WTC11 (cell line): ENCODE measurements around the gene FBF1. TPM values are rescaled to one million over a fixed set of nuclear protein-coding genes. Genes with fewer than 3 reads are reported as not detected.

Source experiments
- ATAC-seq: fragments of 200-7000 bp; cut with Tn5 transposase; 2 replicates; pipeline ENCODE4 v1.10.0; 2021; ENCODE audit warnings: mild to moderate bottlenecking, moderate library complexity
- CTCF ChIA-PET: fragments of 300-600 bp; sonication (Branson Sonifier 250); formaldehyde crosslinking; loops from one replicate; lab custom pipeline; 2021; ENCODE audit warnings: antibody characterized with exemption; lab: Charles Lee
- POLR2A ChIA-PET: fragments of 350-600 bp; sonication (Branson Sonifier 250); formaldehyde crosslinking; loops from one replicate; lab custom pipeline; 2021; ENCODE audit warnings: antibody characterized with exemption; lab: Charles Lee
- DNase-seq: peaks from one replicate; pipeline ENCODE4 v3.0.0; 2021; ENCODE audit warnings: low spot score
- H3K27ac Mint-ChIP-seq: 2 replicates; pipeline ENCODE4 v1.8.0; 2021; ENCODE audit warnings: mixed read lengths
- H3K27me3 Mint-ChIP-seq: 2 replicates; pipeline ENCODE4 v1.8.0; 2021; ENCODE audit warnings: low read depth, mild to moderate bottlenecking, moderate library complexity, mixed read lengths
- H3K36me3 Mint-ChIP-seq: 2 replicates; pipeline ENCODE4 v1.8.0; 2021; ENCODE audit warnings: mixed read lengths
- H3K4me1 Mint-ChIP-seq: 2 replicates; pipeline ENCODE4 v1.8.0; 2022; ENCODE audit warnings: mixed read lengths
- H3K4me3 Mint-ChIP-seq: 2 replicates; pipeline ENCODE4 v1.8.0; 2021; ENCODE audit warnings: mild to moderate bottlenecking, moderate library complexity, mixed read lengths
- H3K9me3 Mint-ChIP-seq: 2 replicates; pipeline ENCODE4 v1.8.0; 2021; ENCODE audit warnings: mixed read lengths
- CREM ChIP-seq: sonication (generic); formaldehyde crosslinking; IDR thresholded peaks from 2 replicates; pipeline ENCODE4 v1.8.1; 2022; ENCODE audit warnings: mild to moderate bottlenecking, missing genetic modification reagents, moderate library complexity
- ESRRA ChIP-seq: sonication (generic); formaldehyde crosslinking; IDR thresholded peaks from 2 replicates; pipeline ENCODE4 v1.8.1; 2022; ENCODE audit warnings: mild to moderate bottlenecking, missing genetic modification reagents, borderline replicate concordance
- FOXJ3 ChIP-seq: sonication (generic); formaldehyde crosslinking; IDR thresholded peaks from 2 replicates; pipeline ENCODE4 v1.9.0; 2021; ENCODE audit warnings: missing genetic modification reagents, mild to moderate bottlenecking, borderline replicate concordance
- GTF2I ChIP-seq: fragments of 250-450 bp; sonication (Bioruptor Pico); conservative IDR thresholded peaks from 2 replicates; pipeline ENCODE4 v1.4.0; 2021; ENCODE audit warnings: mild to moderate bottlenecking
- NR2C2 ChIP-seq: sonication (generic); formaldehyde crosslinking; IDR thresholded peaks from 2 replicates; pipeline ENCODE4 v1.8.0; 2022; ENCODE audit warnings: mild to moderate bottlenecking, missing genetic modification reagents
- NR3C1 ChIP-seq: sonication (generic); formaldehyde crosslinking; conservative IDR thresholded peaks from 2 replicates; pipeline ENCODE4 v1.8.1; 2023; ENCODE audit warnings: low read depth, mild to moderate bottlenecking, missing genetic modification reagents
- SMAD4 ChIP-seq: sonication (generic); formaldehyde crosslinking; IDR thresholded peaks from 2 replicates; pipeline ENCODE4 v1.8.0; 2022; ENCODE audit warnings: mild to moderate bottlenecking, missing genetic modification reagents
- TP53 ChIP-seq: sonication (generic); formaldehyde crosslinking; IDR thresholded peaks from 2 replicates; pipeline ENCODE4 v1.8.1; 2023; ENCODE audit warnings: mild to moderate bottlenecking, missing genetic modification reagents
- ZBTB21 ChIP-seq: sonication (generic); formaldehyde crosslinking; IDR thresholded peaks from 2 replicates; pipeline ENCODE4 v1.8.1; 2023; ENCODE audit warnings: mild to moderate bottlenecking, missing genetic modification reagents, borderline replicate concordance
- ZNF317 ChIP-seq: sonication (generic); formaldehyde crosslinking; IDR thresholded peaks from 2 replicates; pipeline ENCODE4 v1.8.1; 2023; ENCODE audit warnings: low read depth, mild to moderate bottlenecking, moderate library complexity, missing genetic modification reagents, borderline replicate concordance
- total RNA-seq: library from RNA; stranded (reverse); gene quantifications from 3 replicates; pipeline ENCODE4 v1.2.3, GENCODE V29; 2021
- TF ChIP-seq, protein P1 (sequence below): sonication (generic); formaldehyde crosslinking; IDR thresholded peaks from 2 replicates; pipeline ENCODE4 v1.8.0; 2023; ENCODE audit warnings: missing genetic modification reagents, mild to moderate bottlenecking, borderline replicate concordance
- TF ChIP-seq, protein P2 (sequence below): fragments of 250-450 bp; sonication (Bioruptor Pico); IDR thresholded peaks from 2 replicates; pipeline ENCODE4 v1.9.0; 2021; ENCODE audit warnings: mild to moderate bottlenecking, borderline replicate concordance
- TF ChIP-seq, protein P3 (sequence below): sonication (generic); formaldehyde crosslinking; IDR thresholded peaks from 2 replicates; pipeline ENCODE4 v1.8.1; 2022; ENCODE audit warnings: missing genetic modification reagents, borderline replicate concordance
- TF ChIP-seq, protein P4 (sequence below): sonication (generic); formaldehyde crosslinking; IDR thresholded peaks from 2 replicates; pipeline ENCODE4 v1.8.0; 2023; ENCODE audit warnings: missing genetic modification reagents
- TF ChIP-seq, protein P5 (sequence below): fragments of 250-450 bp; sonication (Bioruptor Pico); IDR thresholded peaks from 2 replicates; pipeline ENCODE4 v1.8.0; 2021; ENCODE audit warnings: mild to moderate bottlenecking
- TF ChIP-seq, protein P6 (sequence below): fragments of 200-600 bp; IDR thresholded peaks from 2 replicates; pipeline ENCODE4 v1.8.0; 2022; ENCODE audit warnings: antibody characterized with exemption

FBF1 gene
- total RNA-seq, 1 experiment from 2014 or later: 19.8 TPM

DNA sequence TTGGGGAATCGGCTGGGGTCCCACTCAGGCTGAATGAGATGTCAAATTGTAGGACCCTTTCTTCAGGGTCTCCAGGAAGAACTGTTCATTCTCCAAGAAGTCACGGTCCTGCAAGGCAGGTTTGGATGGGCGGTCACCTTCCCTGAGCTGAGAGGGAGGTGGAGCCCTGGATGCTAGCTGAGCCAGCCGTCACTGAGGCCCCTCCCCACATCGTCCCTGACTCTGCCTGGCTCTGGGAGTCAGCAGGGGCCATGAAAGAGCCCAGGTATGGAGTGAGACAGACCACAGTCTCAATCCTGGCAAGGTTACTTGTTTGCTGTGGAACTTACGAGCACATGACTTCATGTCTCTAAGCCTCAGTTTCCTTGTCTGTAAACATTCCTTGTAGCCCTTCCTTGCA lies 30.1 kb downstream of the FBF1 start:
- no peak overlapping the region for H3K4me3 Mint-ChIP-seq
- peak overlapping the region; percentile 70 for H3K27ac Mint-ChIP-seq

DNA sequence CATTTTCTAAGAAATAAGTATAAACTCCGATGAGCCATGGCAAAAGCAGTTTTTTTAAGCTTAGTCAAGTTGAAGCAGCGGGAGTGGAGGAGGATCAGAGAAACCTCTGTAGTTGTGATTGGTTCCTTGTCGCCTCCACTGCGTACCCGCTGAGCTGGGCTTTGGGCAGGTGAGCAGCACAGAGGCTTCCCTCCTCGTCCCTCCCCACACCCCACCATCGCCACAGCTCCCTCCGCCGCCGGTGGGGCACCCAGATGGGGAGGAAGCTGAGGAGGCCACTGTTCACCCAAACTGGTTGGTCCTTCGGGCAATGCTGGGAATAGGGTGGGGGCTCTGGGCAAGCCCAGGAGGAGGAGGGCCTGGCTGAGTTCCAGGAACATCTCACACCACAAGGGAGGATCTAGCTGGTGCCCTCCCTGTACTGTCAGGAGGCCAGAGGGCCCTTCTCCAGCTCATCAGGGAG lies 31.0 kb downstream of the FBF1 start:
- ChIA-PET POLR2A (no interaction called here), CTCF (interaction anchor here (0.6 to 2.8 kb wide), 10 partner anchors 14 to 738 kb away, joined by 3 to 22 read pairs (median 3); partner anchors contain the start of genes CDK3, TRIM65 and WBP2)
- no peaks in the 10 kb centered on the region for H3K27me3 Mint-ChIP-seq
- H3K36me3 Mint-ChIP-seq: 0 out of 2 replicates have a peak, but pooled peaks cover 2% of the 10 kb centered on the region
- no peak overlapping the region for H3K27ac Mint-ChIP-seq
- H3K4me3 Mint-ChIP-seq: no peak overlapping the region
- ATAC-seq (no peak), DNase-seq (no peak)
- peaks cover 5% of the 10 kb centered on the region; the same call in 1 of the 2 replicates for H3K4me1 Mint-ChIP-seq
- no peaks in the 10 kb centered on the region for H3K9me3 Mint-ChIP-seq
- no peak for TF ChIP-seq SMAD4 (CRISPR knock-in tag)
- TF ChIP-seq, protein P1, sequence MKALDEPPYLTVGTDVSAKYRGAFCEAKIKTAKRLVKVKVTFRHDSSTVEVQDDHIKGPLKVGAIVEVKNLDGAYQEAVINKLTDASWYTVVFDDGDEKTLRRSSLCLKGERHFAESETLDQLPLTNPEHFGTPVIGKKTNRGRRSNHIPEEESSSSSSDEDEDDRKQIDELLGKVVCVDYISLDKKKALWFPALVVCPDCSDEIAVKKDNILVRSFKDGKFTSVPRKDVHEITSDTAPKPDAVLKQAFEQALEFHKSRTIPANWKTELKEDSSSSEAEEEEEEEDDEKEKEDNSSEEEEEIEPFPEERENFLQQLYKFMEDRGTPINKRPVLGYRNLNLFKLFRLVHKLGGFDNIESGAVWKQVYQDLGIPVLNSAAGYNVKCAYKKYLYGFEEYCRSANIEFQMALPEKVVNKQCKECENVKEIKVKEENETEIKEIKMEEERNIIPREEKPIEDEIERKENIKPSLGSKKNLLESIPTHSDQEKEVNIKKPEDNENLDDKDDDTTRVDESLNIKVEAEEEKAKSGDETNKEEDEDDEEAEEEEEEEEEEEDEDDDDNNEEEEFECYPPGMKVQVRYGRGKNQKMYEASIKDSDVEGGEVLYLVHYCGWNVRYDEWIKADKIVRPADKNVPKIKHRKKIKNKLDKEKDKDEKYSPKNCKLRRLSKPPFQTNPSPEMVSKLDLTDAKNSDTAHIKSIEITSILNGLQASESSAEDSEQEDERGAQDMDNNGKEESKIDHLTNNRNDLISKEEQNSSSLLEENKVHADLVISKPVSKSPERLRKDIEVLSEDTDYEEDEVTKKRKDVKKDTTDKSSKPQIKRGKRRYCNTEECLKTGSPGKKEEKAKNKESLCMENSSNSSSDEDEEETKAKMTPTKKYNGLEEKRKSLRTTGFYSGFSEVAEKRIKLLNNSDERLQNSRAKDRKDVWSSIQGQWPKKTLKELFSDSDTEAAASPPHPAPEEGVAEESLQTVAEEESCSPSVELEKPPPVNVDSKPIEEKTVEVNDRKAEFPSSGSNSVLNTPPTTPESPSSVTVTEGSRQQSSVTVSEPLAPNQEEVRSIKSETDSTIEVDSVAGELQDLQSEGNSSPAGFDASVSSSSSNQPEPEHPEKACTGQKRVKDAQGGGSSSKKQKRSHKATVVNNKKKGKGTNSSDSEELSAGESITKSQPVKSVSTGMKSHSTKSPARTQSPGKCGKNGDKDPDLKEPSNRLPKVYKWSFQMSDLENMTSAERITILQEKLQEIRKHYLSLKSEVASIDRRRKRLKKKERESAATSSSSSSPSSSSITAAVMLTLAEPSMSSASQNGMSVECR (CRISPR knock-in tag): no peak
- TF ChIP-seq, protein P2, sequence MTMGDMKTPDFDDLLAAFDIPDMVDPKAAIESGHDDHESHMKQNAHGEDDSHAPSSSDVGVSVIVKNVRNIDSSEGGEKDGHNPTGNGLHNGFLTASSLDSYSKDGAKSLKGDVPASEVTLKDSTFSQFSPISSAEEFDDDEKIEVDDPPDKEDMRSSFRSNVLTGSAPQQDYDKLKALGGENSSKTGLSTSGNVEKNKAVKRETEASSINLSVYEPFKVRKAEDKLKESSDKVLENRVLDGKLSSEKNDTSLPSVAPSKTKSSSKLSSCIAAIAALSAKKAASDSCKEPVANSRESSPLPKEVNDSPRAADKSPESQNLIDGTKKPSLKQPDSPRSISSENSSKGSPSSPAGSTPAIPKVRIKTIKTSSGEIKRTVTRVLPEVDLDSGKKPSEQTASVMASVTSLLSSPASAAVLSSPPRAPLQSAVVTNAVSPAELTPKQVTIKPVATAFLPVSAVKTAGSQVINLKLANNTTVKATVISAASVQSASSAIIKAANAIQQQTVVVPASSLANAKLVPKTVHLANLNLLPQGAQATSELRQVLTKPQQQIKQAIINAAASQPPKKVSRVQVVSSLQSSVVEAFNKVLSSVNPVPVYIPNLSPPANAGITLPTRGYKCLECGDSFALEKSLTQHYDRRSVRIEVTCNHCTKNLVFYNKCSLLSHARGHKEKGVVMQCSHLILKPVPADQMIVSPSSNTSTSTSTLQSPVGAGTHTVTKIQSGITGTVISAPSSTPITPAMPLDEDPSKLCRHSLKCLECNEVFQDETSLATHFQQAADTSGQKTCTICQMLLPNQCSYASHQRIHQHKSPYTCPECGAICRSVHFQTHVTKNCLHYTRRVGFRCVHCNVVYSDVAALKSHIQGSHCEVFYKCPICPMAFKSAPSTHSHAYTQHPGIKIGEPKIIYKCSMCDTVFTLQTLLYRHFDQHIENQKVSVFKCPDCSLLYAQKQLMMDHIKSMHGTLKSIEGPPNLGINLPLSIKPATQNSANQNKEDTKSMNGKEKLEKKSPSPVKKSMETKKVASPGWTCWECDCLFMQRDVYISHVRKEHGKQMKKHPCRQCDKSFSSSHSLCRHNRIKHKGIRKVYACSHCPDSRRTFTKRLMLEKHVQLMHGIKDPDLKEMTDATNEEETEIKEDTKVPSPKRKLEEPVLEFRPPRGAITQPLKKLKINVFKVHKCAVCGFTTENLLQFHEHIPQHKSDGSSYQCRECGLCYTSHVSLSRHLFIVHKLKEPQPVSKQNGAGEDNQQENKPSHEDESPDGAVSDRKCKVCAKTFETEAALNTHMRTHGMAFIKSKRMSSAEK (CRISPR knock-in tag): no peak
- no peak for TF ChIP-seq ZBTB21 (CRISPR knock-in tag)
- no peak for TF ChIP-seq NR3C1 (CRISPR knock-in tag)
- TF ChIP-seq, protein P3, sequence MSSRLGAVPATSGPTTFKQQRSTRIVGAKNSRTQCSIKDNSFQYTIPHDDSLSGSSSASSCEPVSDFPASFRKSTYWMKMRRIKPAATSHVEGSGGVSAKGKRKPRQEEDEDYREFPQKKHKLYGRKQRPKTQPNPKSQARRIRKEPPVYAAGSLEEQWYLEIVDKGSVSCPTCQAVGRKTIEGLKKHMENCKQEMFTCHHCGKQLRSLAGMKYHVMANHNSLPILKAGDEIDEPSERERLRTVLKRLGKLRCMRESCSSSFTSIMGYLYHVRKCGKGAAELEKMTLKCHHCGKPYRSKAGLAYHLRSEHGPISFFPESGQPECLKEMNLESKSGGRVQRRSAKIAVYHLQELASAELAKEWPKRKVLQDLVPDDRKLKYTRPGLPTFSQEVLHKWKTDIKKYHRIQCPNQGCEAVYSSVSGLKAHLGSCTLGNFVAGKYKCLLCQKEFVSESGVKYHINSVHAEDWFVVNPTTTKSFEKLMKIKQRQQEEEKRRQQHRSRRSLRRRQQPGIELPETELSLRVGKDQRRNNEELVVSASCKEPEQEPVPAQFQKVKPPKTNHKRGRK (CRISPR knock-in tag): no peak
- no peak for TF ChIP-seq FOXJ3 (CRISPR knock-in tag)
- no peak for TF ChIP-seq CREM (CRISPR knock-in tag)
- no peak for TF ChIP-seq GTF2I (CRISPR knock-in tag)
- TF ChIP-seq ZNF317 (CRISPR knock-in tag): no peak
- TF ChIP-seq, all 79 proteins: peak for 0

More for the DNA sequence above, 30.1 kb downstream of the FBF1 start:
- Mint-ChIP-seq H3K27me3 (no peaks in the 10 kb centered on the region), H3K9me3 (no peaks in the 10 kb centered on the region), H3K4me1 (0 out of 2 replicates have a peak, but pooled peaks cover 2% of the 10 kb centered on the region), H3K36me3 (0 out of 2 replicates have a peak, but pooled peaks cover 2% of the 10 kb centered on the region)
- DNase-seq (peak; percentile 61), ATAC-seq (peak; percentile 92)
- POLR2A ChIA-PET: no interaction called here
- TF ChIP-seq, protein P4, sequence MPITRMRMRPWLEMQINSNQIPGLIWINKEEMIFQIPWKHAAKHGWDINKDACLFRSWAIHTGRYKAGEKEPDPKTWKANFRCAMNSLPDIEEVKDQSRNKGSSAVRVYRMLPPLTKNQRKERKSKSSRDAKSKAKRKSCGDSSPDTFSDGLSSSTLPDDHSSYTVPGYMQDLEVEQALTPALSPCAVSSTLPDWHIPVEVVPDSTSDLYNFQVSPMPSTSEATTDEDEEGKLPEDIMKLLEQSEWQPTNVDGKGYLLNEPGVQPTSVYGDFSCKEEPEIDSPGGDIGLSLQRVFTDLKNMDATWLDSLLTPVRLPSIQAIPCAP (CRISPR knock-in tag): no peak
- TF ChIP-seq ESRRA (CRISPR knock-in tag) (no peak), TP53 (CRISPR knock-in tag) (no peak), NR2C2 (no peak)
- TF ChIP-seq, protein P5, sequence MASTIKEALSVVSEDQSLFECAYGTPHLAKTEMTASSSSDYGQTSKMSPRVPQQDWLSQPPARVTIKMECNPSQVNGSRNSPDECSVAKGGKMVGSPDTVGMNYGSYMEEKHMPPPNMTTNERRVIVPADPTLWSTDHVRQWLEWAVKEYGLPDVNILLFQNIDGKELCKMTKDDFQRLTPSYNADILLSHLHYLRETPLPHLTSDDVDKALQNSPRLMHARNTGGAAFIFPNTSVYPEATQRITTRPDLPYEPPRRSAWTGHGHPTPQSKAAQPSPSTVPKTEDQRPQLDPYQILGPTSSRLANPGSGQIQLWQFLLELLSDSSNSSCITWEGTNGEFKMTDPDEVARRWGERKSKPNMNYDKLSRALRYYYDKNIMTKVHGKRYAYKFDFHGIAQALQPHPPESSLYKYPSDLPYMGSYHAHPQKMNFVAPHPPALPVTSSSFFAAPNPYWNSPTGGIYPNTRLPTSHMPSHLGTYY (CRISPR knock-in tag): no peak
- TF ChIP-seq, protein P6, sequence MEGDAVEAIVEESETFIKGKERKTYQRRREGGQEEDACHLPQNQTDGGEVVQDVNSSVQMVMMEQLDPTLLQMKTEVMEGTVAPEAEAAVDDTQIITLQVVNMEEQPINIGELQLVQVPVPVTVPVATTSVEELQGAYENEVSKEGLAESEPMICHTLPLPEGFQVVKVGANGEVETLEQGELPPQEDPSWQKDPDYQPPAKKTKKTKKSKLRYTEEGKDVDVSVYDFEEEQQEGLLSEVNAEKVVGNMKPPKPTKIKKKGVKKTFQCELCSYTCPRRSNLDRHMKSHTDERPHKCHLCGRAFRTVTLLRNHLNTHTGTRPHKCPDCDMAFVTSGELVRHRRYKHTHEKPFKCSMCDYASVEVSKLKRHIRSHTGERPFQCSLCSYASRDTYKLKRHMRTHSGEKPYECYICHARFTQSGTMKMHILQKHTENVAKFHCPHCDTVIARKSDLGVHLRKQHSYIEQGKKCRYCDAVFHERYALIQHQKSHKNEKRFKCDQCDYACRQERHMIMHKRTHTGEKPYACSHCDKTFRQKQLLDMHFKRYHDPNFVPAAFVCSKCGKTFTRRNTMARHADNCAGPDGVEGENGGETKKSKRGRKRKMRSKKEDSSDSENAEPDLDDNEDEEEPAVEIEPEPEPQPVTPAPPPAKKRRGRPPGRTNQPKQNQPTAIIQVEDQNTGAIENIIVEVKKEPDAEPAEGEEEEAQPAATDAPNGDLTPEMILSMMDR: no peak
- CTCF ChIA-PET: interaction anchor here (0.7 to 2.8 kb wide), 14 partner anchors 17 to 369 kb away, joined by 3 to 22 read pairs (median 4); partner anchors contain the start of genes CDK3 and FBF1
